CD4-positive, alpha-beta T cell treated with Interleukin-10 for 1 hour (primary cell): ENCODE results near the gene TTK.
A peak's percentile ranks its signal among the peaks of the same experiment; 100 is the strongest.
"Not testable (repeated sequence)": the region's sequence is repeated elsewhere in the genome, so short reads cannot be mapped to it uniquely, and the experiment has no call there.

Experiments
- DNase-seq: peaks from one replicate; pipeline ENCODE4 v3.0.0-alpha.2; 2020

TTK gene

DNA sequence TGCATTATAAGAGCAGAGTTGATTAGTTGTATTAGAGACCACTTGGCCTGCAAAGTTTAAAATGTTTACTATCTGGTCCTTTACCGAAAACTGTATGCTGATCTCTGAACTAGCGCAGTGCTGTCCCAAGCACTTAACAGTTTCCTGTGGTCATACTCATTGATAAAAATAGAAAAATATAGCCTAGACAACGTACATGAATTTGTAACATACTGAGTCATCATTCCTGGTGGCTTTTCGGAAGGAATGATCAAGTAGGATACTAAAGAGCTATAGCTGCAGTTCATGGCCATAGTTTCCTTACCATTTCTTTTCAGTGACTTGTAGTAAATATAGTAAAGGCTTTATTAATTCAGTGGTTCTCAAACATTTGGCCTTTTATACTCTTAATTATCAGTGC lies 18.4 kb downstream of the TTK start:
- no peak for DNase-seq

DNA sequence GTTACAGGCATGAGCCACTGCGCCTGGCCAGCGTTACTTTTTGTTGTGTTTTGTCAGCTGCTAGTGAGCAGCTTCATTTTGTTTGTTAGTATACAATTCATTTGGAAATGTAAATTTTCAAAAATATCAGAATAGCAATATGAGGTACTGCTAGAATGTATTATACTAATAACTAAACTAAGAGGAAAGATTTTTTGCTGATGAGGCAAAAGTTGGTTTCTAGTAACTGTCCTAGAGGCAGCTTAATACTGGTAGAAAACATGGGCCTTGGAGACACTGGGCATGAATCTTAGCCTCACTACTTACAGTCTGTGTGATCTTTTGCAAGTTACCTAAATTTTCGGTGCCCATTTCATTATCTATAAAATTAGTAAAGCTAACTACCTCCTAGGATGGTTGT lies 24.1 kb downstream of the TTK start:
- DNase-seq = no peak

DNA sequence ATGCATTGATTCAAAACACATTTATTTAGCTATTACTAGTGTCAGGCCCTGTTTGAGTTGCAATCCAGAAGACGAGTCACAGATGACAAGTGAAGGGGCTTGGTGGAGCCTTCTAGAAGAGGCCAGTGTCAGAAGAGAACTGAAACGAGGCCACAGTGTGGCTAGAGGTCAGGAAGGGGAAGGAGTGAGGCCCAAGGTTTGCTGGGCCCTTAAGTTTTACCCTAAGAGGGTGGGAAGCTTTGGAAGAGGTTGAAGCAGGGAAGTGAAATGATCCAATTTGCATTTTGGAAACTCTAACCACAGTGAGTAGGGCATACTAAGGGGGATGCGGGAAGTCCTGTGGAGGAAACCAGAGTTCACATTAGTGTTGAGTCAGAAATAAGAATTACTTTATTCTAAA lies 25.0 kb downstream of the TTK start:
- DNase-seq = peak; percentile 3

DNA sequence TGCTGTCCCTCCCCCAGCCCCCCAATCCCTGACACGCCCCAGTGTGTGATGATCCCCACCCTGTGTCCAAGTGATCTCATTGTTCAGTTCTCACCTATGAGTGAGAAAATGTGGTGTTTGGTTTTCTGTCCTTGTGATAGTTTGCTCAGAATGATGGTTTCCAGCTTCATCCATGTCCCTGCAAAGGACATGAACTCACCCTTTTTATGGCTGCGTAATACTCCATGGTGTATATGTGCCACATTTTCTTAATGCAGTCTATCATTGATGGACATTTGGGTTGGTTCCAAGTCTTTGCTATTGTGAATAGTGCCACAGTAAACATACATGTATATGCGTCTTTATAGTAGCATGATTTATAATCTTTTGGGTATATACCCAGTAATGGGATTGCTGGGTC lies 43.8 kb downstream of the TTK start:
- not testable (repeated sequence) for DNase-seq

DNA sequence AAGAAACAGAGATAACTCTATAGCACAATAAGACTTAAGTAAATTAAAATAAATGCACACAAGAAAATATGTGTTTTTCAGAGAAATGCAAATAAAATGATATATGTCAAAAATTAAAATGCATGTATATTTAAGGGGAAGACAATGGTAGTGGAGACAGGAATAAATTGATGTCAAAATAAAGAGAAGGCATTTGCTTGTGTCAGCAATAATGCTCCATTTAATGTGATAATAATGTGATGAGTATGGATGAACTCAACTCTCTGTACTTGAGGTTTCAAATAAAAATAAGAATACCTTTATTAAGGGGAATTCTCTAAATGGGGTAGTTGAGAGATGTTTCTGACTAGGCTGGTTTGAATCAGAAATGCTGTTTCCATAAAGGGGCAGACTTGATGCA lies 56.3 kb downstream of the TTK start:
- no peak for DNase-seq

DNA sequence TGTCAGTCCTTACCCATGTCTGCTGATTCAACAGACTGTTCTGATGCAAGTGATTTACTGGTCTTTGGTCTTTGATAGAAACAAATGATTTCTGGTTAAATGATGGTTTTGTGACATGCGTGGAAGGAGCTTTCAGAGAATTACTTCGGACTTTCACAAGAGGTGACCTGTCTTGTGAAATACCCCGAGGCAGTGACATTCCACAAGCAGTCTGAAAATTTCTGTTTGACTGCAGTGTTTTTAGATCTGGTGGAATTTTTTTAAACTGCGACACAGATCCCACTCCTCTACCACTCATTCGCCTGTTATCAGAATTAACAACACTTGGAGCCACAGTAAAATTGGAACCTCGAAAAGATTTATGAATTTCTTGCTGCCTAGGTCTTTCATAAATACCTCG lies 63.7 kb downstream of the TTK start:
- not testable (repeated sequence) for DNase-seq

DNA sequence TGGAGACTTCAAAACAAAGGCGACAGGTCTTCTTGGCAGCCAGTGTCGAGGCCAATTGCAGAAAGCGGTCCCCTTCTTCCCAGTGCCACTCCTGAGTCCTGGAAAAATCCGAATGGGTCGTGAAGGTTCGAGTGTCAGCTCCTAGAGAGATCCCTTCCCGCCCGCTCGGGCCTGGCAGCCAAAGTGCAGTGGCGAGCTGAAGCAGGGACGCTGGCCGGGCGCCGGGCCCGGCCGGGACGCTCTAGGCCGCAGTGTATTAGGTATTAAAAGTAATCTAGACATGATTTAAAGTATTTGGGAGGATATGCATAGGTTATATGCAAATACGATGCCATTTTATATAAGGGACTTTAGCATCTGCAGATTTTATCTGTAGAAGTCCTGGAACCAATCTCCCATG lies 66.0 kb downstream of the TTK start:
- not testable (repeated sequence) for DNase-seq

DNA sequence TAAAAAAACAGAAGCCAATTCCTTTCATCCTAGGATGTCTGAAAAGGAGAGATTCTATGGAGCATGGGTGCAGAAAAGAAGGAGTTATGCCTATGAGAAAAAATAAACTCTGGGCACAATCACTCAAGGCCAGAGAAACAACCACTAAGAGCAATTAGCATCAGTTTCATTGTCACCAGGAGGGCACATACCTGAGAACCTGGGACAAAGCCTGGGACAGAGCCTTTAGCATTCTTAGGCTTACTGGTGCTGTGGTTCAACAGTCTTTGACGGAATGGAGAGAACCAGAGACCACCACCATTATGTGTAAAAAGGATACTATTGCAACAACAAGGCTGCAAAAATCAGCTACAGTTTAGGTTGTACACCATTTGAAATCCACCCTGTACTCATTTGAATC lies 72.6 kb downstream of the TTK start:
- no peak for DNase-seq

DNA sequence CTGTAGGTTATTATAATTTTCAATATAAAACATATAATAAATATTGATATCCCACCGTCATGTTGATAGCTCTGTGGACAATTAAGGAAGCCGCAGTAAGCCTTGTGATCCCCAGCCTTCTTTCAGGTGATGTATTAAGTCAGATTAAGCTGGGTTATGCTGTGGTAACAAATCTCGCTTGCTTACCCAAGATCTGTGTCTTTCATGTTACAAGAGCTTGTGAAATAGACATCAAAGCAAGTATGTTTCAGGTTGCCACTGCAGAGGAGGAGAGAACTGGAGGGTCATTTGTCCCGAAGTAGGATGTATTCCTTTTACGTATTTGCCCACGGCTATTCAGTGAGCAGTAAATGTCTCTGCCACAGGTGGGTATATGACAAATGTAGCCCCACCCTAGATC lies 84.2 kb downstream of the TTK start:
- no peak for DNase-seq

DNA sequence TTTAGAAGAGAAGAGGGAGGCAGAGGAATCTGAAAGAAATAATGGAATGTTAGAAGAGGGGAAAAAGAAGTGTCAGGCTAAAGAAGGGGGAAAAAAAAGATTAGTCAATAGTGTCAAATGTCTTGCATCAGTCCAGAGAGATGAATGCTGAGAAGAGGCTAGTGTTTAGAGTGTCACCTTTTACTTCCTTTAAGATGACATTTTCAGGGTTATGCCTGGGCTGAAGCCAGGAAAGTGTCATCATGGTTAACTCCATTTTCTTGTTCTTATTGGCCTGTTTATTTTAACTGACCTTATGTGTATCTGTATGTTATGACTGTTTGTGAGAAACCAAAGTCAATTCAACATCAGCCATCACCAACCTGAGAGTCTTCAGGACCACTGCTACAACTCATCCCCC lies 87.1 kb downstream of the TTK start:
- no peak for DNase-seq
